DOHH2 (cell line): ENCODE data around the gene NLGN4X.

Source experiments
- H3F3A ChIP-seq: fragments of 200-600 bp; sonication (generic), shearing (Covaris generic); 2 replicates; pipeline ENCODE4 v1.6.0; 2016; ENCODE audit warnings: antibody characterized with exemption, mild to moderate bottlenecking; ENCODE audit not compliant: control insufficient read depth, insufficient read depth
- H3K27ac ChIP-seq: fragments of 200-600 bp; sonication (generic); 2 replicates; pipeline ENCODE4 v1.5.1; 2014; ENCODE audit warnings: low read depth, mild to moderate bottlenecking, low read length, moderate library complexity
- H3K27me3 ChIP-seq: fragments of 200-600 bp; sonication (generic); 2 replicates; pipeline ENCODE4 v1.6.1; 2014; ENCODE audit warnings: mild to moderate bottlenecking, low read length, mixed read lengths; ENCODE audit not compliant: control insufficient read depth
- H3K36me3 ChIP-seq: fragments of 200-600 bp; sonication (generic); 2 replicates; pipeline ENCODE4 v1.6.1; 2014; ENCODE audit warnings: mild to moderate bottlenecking, low read length, moderate library complexity, mixed read lengths; ENCODE audit not compliant: control insufficient read depth
- H3K4me1 ChIP-seq: fragments of 200-600 bp; sonication (generic); 2 replicates; pipeline ENCODE4 v1.6.1; 2014; ENCODE audit warnings: mild to moderate bottlenecking, low read length, mixed read lengths; ENCODE audit not compliant: control insufficient read depth
- H3K4me2 ChIP-seq: fragments of 200-600 bp; sonication (generic); 2 replicates; pipeline ENCODE4 v1.6.0; 2014; ENCODE audit warnings: mild to moderate bottlenecking, low read length, moderate library complexity
- H3K4me3 ChIP-seq: fragments of 200-600 bp; sonication (generic); 2 replicates; pipeline ENCODE4 v1.5.1; 2014; ENCODE audit warnings: mild to moderate bottlenecking, low read length, mixed read lengths
- H3K79me2 ChIP-seq: fragments of 200-600 bp; sonication (generic); 2 replicates; pipeline ENCODE4 v1.6.1; 2014; ENCODE audit warnings: mild to moderate bottlenecking, low read length, mixed read lengths; ENCODE audit not compliant: control insufficient read depth
- H3K9me2 ChIP-seq: fragments of 200-600 bp; sonication (generic); replicated peaks from 2 replicates; pipeline ENCODE4 v1.6.1; 2014; ENCODE audit warnings: mild to moderate bottlenecking, low read length, mixed read lengths; ENCODE audit not compliant: control insufficient read depth
- H3K9me3 ChIP-seq: fragments of 200-600 bp; sonication (generic); 2 replicates; pipeline ENCODE4 v1.6.1; 2014; ENCODE audit warnings: antibody characterized with exemption, low read length, mixed read lengths; ENCODE audit not compliant: control insufficient read depth, insufficient read depth
- H4K20me1 ChIP-seq: fragments of 200-600 bp; sonication (generic); 2 replicates; pipeline ENCODE4 v1.6.0; 2014; ENCODE audit warnings: low read depth, mild to moderate bottlenecking, antibody characterized with exemption, low read length, moderate library complexity; ENCODE audit not compliant: control insufficient read depth, insufficient read depth
- EZH2phosphoT487 ChIP-seq: fragments of 200-600 bp; sonication (generic); IDR thresholded peaks from 2 replicates; pipeline ENCODE4 v1.6.1; 2017; ENCODE audit warnings: borderline replicate concordance, mild to moderate bottlenecking, antibody characterized with exemption, low read length, moderate library complexity, mixed read lengths
- TF ChIP-seq, protein P1 (sequence below): fragments of 200-600 bp; sonication (generic); IDR thresholded peaks from one replicate; pipeline ENCODE4 v1.5.1; 2014; ENCODE audit warnings: antibody characterized with exemption, mild to moderate bottlenecking, low read depth, low read length; ENCODE audit not compliant: poor library complexity, severe bottlenecking

NLGN4X gene

DNA sequence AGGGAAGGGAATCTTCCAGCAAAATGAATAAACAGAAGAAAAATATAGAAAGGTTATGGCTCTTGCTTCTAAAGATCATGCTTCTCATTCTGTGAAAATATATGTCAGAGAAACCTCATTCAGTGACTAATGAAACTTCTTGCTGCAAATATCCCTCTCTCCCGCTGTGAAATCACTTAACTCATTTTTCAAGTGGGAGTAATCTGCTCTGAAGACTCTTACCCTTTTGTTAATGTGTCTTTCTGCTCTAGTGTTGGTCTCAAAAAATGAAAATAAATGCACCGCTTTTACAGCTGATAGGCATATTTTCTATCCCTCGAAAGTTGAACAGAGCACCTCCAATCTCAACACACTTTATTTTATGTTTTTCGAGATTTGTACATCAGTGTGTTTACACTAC is 252.3 kb downstream of the NLGN4X start:
- Histone ChIP-seq H3K79me2 (no peaks in the 10 kb centered on the region), H3K27ac (no peak overlapping the region), H4K20me1 (no peaks in the 10 kb centered on the region), H3K4me1 (no peaks in the 10 kb centered on the region), H3K4me3 (no peak overlapping the region), H3F3A (no peaks in the 10 kb centered on the region), H3K27me3 (no peaks in the 10 kb centered on the region), H3K9me2 (no peaks in the 10 kb centered on the region), H3K4me2 (no peak overlapping the region), H3K36me3 (no peaks in the 10 kb centered on the region), H3K9me3 (no peaks in the 10 kb centered on the region)
- TF ChIP-seq EZH2phosphoT487 = no peak
- TF ChIP-seq, protein P1, sequence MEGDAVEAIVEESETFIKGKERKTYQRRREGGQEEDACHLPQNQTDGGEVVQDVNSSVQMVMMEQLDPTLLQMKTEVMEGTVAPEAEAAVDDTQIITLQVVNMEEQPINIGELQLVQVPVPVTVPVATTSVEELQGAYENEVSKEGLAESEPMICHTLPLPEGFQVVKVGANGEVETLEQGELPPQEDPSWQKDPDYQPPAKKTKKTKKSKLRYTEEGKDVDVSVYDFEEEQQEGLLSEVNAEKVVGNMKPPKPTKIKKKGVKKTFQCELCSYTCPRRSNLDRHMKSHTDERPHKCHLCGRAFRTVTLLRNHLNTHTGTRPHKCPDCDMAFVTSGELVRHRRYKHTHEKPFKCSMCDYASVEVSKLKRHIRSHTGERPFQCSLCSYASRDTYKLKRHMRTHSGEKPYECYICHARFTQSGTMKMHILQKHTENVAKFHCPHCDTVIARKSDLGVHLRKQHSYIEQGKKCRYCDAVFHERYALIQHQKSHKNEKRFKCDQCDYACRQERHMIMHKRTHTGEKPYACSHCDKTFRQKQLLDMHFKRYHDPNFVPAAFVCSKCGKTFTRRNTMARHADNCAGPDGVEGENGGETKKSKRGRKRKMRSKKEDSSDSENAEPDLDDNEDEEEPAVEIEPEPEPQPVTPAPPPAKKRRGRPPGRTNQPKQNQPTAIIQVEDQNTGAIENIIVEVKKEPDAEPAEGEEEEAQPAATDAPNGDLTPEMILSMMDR = no peak

GRCh38 chrX:5971300-5971699 is 257.4 kb downstream of the NLGN4X start:
- Histone ChIP-seq H3K9me2 (no peaks in the 10 kb centered on the region), H3K4me2 (no peak overlapping the region), H3F3A (no peaks in the 10 kb centered on the region), H3K9me3 (no peaks in the 10 kb centered on the region), H4K20me1 (no peaks in the 10 kb centered on the region), H3K4me3 (no peak overlapping the region), H3K27me3 (no peaks in the 10 kb centered on the region), H3K27ac (no peak overlapping the region), H3K79me2 (no peaks in the 10 kb centered on the region), H3K4me1 (no peaks in the 10 kb centered on the region), H3K36me3 (no peaks in the 10 kb centered on the region)
- no peak for TF ChIP-seq EZH2phosphoT487
- TF ChIP-seq, protein P1 = no peak

DNA sequence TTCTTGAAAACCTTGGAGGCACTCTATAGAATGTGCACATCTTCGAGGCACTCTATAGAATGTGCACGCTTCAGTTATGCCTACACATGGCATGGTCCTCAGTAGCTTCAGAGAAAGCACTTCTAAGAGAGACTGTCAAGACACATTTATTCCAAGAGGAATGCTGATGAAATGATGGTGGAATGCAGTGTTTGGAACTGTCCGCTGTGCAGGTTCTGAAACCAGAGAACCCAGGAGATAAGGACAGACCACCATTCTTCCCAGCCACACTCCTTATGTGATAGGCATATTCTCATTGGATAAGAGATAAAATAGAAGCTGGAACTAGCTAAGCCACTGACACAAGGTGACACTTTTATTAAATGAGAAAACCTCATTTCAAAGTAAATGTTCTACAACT is 263.3 kb downstream of the NLGN4X start:
- Histone ChIP-seq H3K4me1 (no peaks in the 10 kb centered on the region), H3K4me2 (no peak overlapping the region), H3F3A (no peaks in the 10 kb centered on the region), H3K79me2 (no peaks in the 10 kb centered on the region), H4K20me1 (no peaks in the 10 kb centered on the region), H3K9me3 (no peaks in the 10 kb centered on the region), H3K9me2 (no peaks in the 10 kb centered on the region), H3K27me3 (no peaks in the 10 kb centered on the region), H3K27ac (no peak overlapping the region), H3K36me3 (no peaks in the 10 kb centered on the region), H3K4me3 (no peak overlapping the region)
- no peak for TF ChIP-seq EZH2phosphoT487
- TF ChIP-seq, protein P1 = no peak

DNA sequence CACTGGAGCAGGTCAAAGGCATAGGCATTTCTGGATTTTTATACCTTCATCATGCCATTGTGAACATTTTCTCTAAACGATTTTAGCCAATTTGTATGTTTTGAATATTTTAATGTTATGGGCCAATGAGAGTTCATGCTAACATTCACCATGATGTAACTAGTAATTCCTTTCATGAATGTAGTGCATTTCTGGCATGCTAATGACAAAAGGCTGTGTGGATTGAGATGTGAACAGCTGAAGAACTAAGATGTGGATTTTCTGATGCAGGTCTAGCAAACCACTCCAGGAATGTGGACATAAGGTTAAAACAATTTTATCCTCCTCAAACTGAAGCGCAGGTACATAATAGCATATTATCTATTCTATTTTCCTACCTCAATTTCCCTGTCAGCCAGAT is 269.4 kb downstream of the NLGN4X start:
- TF ChIP-seq, protein P1 = no peak
- TF ChIP-seq EZH2phosphoT487 = no peak
- H4K20me1 ChIP-seq = no peaks in the 10 kb centered on the region
- no peaks in the 10 kb centered on the region for H3K36me3 ChIP-seq
- no peak overlapping the region for H3K27ac ChIP-seq
- H3F3A ChIP-seq = no peaks in the 10 kb centered on the region
- H3K4me1 ChIP-seq = no peaks in the 10 kb centered on the region
- H3K9me2 ChIP-seq = no peaks in the 10 kb centered on the region
- no peak overlapping the region for H3K4me2 ChIP-seq
- H3K79me2 ChIP-seq = no peaks in the 10 kb centered on the region
- no peaks in the 10 kb centered on the region for H3K9me3 ChIP-seq
- no peak overlapping the region for H3K4me3 ChIP-seq
- H3K27me3 ChIP-seq = no peaks in the 10 kb centered on the region
